Measurements from ENCODE around the gene ADARB2.

Gene ADARB2

GRCh38 chr10:1189166-1190051 is 547.9 kb downstream of the ADARB2 start:
- H3K4me1 Mint-ChIP-seq (ENCODE audit: low read depth) = no peaks in the 10 kb centered on the region
- H3K9me3 Mint-ChIP-seq = no peaks in the 10 kb centered on the region
- H3K27me3 Mint-ChIP-seq = no peaks in the 10 kb centered on the region
- no peaks in the 10 kb centered on the region for H3K36me3 Mint-ChIP-seq (ENCODE audit: low read depth)
- intact Hi-C loops (cut with micrococcal nuclease) = no loop called here
- H3K4me3 Mint-ChIP-seq = no peak overlapping the region
- H3K27ac Mint-ChIP-seq = no peak overlapping the region

DNA sequence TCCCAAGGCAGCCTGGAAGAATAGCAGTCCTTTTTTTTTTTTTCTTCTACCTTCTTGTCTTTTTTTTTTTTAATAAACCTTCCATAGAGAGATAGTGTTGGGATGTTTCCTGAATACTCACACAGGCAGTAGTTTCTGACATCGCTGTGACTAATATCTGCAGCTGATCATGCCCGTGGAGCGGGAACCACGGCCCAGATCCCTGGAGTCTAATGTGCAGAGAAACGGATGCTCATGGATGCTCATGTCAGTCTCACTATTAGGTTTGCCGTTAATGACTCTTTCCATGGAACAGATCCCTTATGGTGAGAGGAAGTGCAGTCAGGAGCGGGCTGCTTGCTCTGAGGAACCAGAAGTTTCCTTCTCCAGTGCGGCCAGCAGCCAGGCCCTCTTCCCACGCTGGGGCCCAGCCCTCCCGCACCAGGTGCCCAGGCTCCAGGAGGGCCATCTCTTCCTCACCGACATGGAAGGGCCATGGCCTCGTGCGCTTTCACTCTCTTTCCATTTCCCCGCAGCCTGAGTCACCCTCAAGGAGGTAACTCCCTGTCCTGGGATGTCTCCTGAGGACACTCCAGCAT is 548.7 kb downstream of the ADARB2 start:
- Mint-ChIP-seq H3K4me1 (ENCODE audit: low read depth) (no peaks in the 10 kb centered on the region), H3K27ac (no peak overlapping the region), H3K4me3 (no peak overlapping the region), H3K9me3 (no peaks in the 10 kb centered on the region), H3K27me3 (no peaks in the 10 kb centered on the region), H3K36me3 (ENCODE audit: low read depth) (no peaks in the 10 kb centered on the region)
- intact Hi-C loops (cut with micrococcal nuclease) = no loop called here

- Mint-ChIP-seq H3K4me1 (ENCODE audit: low read depth) (no peaks in the 10 kb centered on the region), H3K4me3 (no peak overlapping the region), H3K27ac (no peak overlapping the region), H3K9me3 (no peaks in the 10 kb centered on the region), H3K36me3 (ENCODE audit: low read depth) (no peaks in the 10 kb centered on the region), H3K27me3 (no peaks in the 10 kb centered on the region)
- intact Hi-C loops (cut with micrococcal nuclease) = no loop called here
These were observed 549.3 kb downstream of the ADARB2 start for GRCh38 chr10:1187855-1188557.

DNA sequence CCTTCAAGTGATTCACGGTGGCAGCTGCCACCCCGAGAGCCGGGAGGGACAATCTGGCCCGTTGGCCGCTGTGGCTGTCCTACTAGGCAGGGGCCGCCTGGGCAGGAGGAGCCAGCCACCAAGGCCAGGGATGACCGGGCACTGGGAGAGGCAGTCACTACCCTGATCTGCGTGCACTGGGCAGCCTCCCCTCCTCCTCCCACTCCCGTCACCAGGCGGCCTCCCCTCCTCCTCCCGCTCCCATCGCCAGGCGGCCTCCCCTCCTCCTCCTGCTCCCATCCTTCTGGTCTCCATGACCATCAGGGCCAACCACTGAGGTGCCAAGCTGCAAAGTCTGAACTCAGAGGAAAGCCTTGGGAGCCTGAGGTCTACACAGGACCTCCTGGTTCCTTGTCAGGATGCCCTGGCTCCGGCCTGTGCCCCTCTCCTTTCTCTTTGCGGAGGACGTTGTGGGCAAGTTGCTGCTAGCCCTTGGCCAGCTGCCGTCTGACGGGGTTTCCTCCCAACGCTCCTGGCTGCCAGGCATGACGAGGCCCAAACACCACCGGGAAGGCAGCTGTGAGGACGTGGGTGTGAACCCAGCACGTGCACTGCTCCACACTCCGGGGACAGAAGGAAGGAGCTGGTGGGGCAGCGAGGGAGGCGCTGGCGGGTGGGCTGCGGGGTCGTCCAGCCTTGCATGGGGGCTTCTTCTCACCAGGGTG is 550.0 kb downstream of the ADARB2 start:
- H3K36me3 Mint-ChIP-seq (ENCODE audit: low read depth) = no peaks in the 10 kb centered on the region
- no peak overlapping the region for H3K27ac Mint-ChIP-seq
- no peaks in the 10 kb centered on the region for H3K4me1 Mint-ChIP-seq (ENCODE audit: low read depth)
- H3K9me3 Mint-ChIP-seq = no peaks in the 10 kb centered on the region
- no peak overlapping the region for H3K4me3 Mint-ChIP-seq
- H3K27me3 Mint-ChIP-seq = no peaks in the 10 kb centered on the region
- intact Hi-C loops (cut with micrococcal nuclease) = no loop called here

DNA sequence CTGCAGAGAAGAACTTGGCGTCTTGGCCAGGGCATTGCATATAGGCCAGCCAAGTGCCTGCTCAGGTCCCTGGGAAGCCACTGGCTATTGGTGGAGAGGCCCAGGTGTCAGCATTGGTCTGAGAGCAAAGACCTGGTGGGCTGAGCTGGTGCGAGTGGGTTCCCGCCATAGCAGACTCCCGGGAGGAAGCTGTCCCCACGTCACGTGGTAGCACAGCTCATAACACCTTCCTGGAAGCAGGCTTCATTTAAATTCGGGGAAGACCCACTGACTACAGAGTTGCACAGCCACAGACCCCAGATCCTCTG is 550.7 kb downstream of the ADARB2 start:
- H3K4me3 Mint-ChIP-seq = no peak overlapping the region
- intact Hi-C loops (cut with micrococcal nuclease) = no loop called here
- no peaks in the 10 kb centered on the region for H3K27me3 Mint-ChIP-seq
- no peaks in the 10 kb centered on the region for H3K4me1 Mint-ChIP-seq (ENCODE audit: low read depth)
- H3K27ac Mint-ChIP-seq = no peak overlapping the region
- H3K9me3 Mint-ChIP-seq = no peaks in the 10 kb centered on the region
- H3K36me3 Mint-ChIP-seq (ENCODE audit: low read depth) = no peaks in the 10 kb centered on the region

DNA sequence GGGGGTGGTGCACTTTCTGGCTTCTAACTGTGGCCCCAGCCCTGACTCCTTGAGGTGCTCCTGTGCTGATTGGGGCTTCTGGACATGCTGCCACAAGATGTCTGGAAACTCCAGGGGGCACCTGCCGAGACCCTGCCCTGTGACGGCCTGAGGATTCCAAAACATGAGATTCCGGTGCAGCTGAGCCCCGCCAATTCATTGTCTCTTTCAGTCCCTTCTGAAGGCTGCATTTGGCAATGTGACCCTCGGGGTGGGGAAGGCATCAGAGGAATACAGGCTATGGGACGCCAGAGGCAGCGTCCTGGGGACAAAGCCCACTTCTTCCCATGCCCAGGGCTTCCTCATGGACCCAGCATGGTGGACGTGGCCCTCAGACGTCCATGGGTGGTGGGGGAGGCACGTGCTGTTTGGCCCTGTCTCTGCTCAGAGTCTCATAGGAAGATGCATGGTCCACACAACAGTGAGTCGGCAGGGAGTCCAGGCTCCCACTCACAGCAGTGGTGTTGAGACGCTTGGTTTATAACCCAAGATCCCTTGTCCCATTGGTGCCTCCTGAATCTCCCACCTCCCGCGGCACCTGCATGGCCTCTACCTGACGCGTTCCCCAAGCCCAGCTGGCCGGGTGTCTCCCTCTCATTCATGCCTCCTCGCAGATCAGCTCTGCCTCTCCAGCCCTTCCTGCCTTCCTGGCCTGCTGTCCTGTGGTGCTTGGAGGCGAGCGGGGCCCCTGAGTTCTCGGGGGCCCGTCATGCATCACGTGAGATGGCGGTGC is 551.2 kb downstream of the ADARB2 start:
- intact Hi-C loops (cut with micrococcal nuclease) = no loop called here
- no peaks in the 10 kb centered on the region for H3K4me1 Mint-ChIP-seq (ENCODE audit: low read depth)
- H3K27ac Mint-ChIP-seq = no peak overlapping the region
- H3K36me3 Mint-ChIP-seq (ENCODE audit: low read depth) = no peaks in the 10 kb centered on the region
- H3K4me3 Mint-ChIP-seq = no peak overlapping the region
- H3K27me3 Mint-ChIP-seq = no peaks in the 10 kb centered on the region
- H3K9me3 Mint-ChIP-seq = no peaks in the 10 kb centered on the region

- H3K4me1 Mint-ChIP-seq (ENCODE audit: low read depth) = no peaks in the 10 kb centered on the region
- intact Hi-C loops (cut with micrococcal nuclease) = no loop called here
- H3K4me3 Mint-ChIP-seq = no peak overlapping the region
- no peak overlapping the region for H3K27ac Mint-ChIP-seq
- no peaks in the 10 kb centered on the region for H3K9me3 Mint-ChIP-seq
- no peaks in the 10 kb centered on the region for H3K27me3 Mint-ChIP-seq
- H3K36me3 Mint-ChIP-seq (ENCODE audit: low read depth) = no peaks in the 10 kb centered on the region
These were observed 552.5 kb downstream of the ADARB2 start for GRCh38 chr10:1184541-1185430.

- H3K27me3 Mint-ChIP-seq = no peaks in the 10 kb centered on the region
- intact Hi-C loops (cut with micrococcal nuclease) = no loop called here
- H3K9me3 Mint-ChIP-seq = no peaks in the 10 kb centered on the region
- H3K4me1 Mint-ChIP-seq (ENCODE audit: low read depth) = no peaks in the 10 kb centered on the region
- no peak overlapping the region for H3K27ac Mint-ChIP-seq
- no peak overlapping the region for H3K4me3 Mint-ChIP-seq
- H3K36me3 Mint-ChIP-seq (ENCODE audit: low read depth) = no peaks in the 10 kb centered on the region
These were observed 553.6 kb downstream of the ADARB2 start for GRCh38 chr10:1183701-1184100.

DNA sequence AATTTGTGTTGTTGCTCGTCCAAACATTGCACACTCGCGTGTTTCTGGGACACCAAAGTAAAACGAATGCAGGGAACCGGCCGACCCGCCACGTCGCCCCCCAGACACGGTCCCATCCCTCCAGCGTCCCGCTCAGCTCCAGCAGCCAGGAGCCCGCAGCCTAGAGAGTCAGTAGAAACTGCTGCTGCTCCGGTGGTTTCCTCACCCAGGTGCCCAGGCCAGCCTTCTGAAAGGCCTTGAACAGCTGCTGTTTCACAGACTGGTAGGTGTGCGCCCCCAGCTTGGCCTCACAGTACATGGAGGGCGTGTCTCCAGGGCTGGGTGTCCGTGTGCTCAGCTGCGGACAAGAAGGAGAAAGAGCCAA is 554.3 kb downstream of the ADARB2 start:
- Mint-ChIP-seq H3K27me3 (no peaks in the 10 kb centered on the region), H3K4me3 (no peak overlapping the region)
- intact Hi-C loops (cut with micrococcal nuclease) = no loop called here

DNA sequence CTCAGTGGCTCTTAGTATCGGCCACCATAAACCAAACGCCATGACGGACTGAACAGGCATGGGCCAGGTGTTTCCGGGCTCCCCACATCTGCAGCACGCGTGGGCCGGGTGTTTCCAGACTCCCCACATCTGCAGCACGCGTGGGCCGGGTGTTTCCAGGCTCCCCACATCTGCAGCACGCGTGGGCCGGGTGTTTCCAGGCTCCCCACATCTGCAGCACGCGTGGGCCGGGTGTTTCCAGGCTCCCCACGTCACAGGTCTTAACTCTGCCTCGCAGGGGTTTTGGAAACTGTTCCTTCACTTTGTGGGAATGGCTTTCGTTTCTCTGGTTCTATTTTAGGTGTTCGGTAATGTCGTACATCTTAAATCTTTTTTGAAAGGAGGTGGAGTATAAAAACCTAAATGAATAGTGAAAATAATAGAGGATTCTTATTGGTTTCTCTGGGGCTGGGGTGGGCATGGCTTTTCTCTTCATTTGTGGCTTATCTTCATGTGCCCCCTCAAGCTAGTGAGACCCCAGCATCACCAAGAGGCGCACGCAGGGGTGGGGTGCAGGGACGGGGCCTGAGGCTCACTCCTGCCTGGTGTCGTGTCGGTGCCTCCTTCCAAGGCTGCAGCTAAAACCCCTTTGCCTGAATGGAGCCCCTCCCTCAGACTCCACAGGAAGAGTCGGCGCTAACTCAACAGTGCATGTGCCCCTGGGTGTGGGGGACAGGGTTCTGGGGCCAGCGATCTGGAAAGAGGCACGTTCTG is 554.9 kb downstream of the ADARB2 start:
- intact Hi-C loops (cut with micrococcal nuclease) = no loop called here
- Mint-ChIP-seq H3K4me3 (no peak overlapping the region), H3K27ac (no peak overlapping the region), H3K27me3 (no peaks in the 10 kb centered on the region), H3K9me3 (no peaks in the 10 kb centered on the region), H3K36me3 (ENCODE audit: low read depth) (no peaks in the 10 kb centered on the region), H3K4me1 (ENCODE audit: low read depth) (no peaks in the 10 kb centered on the region)

More for the DNA sequence above, 554.3 kb downstream of the ADARB2 start:
- Mint-ChIP-seq H3K36me3 (ENCODE audit: low read depth) (no peaks in the 10 kb centered on the region), H3K27ac (no peak overlapping the region), H3K4me1 (ENCODE audit: low read depth) (no peaks in the 10 kb centered on the region), H3K9me3 (no peaks in the 10 kb centered on the region)

GRCh38 chr10:1180836-1181235 is 556.5 kb downstream of the ADARB2 start:
- Mint-ChIP-seq H3K4me1 (ENCODE audit: low read depth) (no peaks in the 10 kb centered on the region), H3K9me3 (no peaks in the 10 kb centered on the region)

GRCh38 chr10:1180071-1180730 is 557.1 kb downstream of the ADARB2 start:
- no peaks in the 10 kb centered on the region for H3K4me1 Mint-ChIP-seq (ENCODE audit: low read depth)
- no peak overlapping the region for H3K4me3 Mint-ChIP-seq
- no peaks in the 10 kb centered on the region for H3K27me3 Mint-ChIP-seq
- H3K36me3 Mint-ChIP-seq (ENCODE audit: low read depth) = no peaks in the 10 kb centered on the region
- H3K9me3 Mint-ChIP-seq = no peaks in the 10 kb centered on the region
- intact Hi-C loops (cut with micrococcal nuclease) = no loop called here
- H3K27ac Mint-ChIP-seq = no peak overlapping the region

More at GRCh38 chr10:1180836-1181235, 556.5 kb downstream of the ADARB2 start:
- Mint-ChIP-seq H3K4me3 (no peak overlapping the region), H3K27ac (no peak overlapping the region), H3K27me3 (no peaks in the 10 kb centered on the region), H3K36me3 (ENCODE audit: low read depth) (no peaks in the 10 kb centered on the region)
- intact Hi-C loops (cut with micrococcal nuclease) = no loop called here

All from dendritic cell treated with granulocyte-macrophage colony-stimulating factor and Interleukin-4, amounts not matched to agents 40 ng/mL and 50 ng/mL, for 4 days (primary cell).